Activated T-helper 1 cell treated with Interleukin-2 at 50 U/mL for 16 hours (primary cell): ENCODE results near the gene NXPH3.
A peak's percentile ranks its signal among the peaks of the same experiment; 100 is the strongest.
"Not testable (repeated sequence)": the region's sequence is repeated elsewhere in the genome, so short reads cannot be mapped to it uniquely, and the experiment has no call there.

Source experiments
- DNase-seq: peaks from one replicate; pipeline ENCODE4 v3.0.0-alpha.2; 2020; ENCODE audit warnings: low read depth

The NXPH3 gene

DNA sequence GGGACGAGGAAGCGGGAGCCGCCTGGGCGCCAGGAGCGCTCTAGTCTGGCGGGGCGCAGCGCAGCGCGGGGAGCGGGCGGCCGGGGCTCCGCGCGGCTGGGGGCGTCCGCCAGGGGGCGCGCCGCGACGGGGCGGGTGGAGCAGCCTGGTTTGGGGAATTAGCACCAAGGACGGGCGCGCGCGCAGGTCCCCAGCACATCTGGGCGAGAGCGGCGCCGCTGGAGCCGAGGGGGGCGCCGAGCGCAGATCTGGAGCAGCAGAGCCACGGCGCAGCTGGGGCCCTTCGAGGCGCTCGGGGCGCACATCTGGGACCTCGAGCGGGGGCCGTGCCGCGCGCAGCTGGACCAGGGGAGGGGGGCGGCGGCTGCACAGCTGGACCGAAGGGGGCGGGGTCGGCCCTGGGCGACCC lies at the start of gene NXPH3:
NXPH3 (plus strand) TSS at position 193 of the 409 bp plus-strand sequence. CDS start 349 bp downstream, outside the sequence.
- DNase-seq = peak; percentile 41

DNA sequence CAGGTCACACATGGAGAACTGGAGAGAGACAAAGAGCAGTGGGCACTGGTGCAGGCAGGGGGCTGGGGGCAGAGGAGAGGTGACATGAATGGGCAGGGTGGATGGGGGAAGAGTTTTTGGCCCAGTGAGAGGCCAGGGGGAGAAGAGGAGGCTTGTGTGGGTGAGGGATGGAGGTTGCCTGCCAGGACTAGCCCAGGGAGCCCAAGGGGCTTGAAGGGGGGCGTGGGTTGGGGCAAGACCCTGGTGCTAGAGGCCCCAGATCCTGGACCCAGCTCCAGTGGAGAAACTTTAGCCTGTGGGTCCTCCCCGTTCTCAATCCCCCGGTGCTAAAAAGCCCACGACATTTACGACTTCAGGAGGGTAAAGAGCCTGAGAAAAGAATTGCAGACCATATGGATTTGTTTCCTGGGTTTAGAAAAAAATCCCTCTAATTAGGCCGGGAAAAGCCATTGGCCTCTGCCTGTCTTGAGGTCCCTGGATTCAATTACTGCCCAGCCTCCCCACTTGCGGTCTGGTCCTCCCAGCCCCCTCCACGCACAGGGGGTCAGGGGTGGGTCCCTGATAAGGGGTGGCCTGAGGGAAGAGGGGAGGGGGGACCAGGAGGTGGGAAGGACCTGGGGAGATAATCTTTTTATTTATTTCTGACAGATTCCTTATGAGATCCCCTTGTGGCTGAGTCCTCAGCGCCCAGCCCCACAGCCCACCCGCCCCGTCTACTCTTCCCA lies 47.6 kb upstream of the NXPH3 start:
- DNase-seq = no peak

DNA sequence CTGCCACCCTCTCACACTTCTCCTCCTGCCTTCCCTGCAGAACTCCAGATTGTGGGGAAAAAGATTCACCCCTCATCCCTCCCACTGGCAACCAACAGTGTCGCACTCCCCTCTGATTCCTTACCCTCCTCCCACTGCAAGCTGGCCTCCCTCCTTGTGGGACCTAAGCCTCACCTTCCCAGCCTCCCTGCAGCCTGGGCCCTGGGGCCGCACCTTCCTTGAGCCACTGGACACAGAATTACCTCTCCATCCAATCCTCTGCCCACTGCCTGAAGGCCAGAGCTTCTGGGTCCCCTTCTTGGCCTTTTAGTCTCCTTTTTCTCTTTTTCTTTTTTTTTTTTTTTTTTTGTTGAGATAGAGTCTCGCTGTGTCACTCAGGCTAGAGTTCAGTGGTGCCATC lies 46.7 kb upstream of the NXPH3 start:
- DNase-seq = no peak

DNA sequence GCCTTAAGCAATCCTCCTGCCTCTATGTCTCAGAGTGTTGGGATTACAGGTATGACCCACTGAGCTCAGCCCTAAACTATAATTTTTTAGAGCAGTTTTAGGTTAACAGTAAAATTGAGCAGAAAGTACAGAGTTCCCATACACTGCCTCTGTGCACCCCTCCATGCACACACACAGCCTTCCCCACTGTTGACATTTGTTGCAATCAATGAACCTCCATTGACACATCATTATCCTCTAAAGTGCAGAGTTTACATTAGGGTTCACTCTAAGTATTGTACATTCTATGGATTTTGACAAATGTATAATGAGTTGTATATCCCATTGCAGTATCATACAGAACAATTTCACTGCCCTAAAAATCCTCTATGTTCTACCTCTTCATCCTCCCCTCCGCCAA lies 45.6 kb upstream of the NXPH3 start:
- no peak for DNase-seq

DNA sequence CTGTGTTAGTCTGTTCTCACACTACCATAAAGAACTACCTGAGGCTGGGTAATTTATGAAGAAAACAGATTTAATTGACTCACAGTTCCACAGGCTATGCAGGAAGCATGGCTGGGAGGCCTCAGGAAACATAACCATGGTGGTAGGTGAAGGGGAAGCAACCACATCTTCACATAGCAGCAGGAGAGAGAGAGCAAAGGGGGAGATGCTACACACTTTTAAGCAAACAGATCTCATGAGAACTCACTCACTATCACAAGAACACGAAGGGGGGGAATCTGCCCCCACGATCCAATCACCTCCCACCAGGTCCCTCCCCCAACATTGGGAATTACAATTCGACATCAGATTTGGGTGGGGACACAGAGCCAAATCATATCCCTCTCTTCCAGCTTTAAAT lies 31.8 kb upstream of the NXPH3 start:
- DNase-seq = no peak

DNA sequence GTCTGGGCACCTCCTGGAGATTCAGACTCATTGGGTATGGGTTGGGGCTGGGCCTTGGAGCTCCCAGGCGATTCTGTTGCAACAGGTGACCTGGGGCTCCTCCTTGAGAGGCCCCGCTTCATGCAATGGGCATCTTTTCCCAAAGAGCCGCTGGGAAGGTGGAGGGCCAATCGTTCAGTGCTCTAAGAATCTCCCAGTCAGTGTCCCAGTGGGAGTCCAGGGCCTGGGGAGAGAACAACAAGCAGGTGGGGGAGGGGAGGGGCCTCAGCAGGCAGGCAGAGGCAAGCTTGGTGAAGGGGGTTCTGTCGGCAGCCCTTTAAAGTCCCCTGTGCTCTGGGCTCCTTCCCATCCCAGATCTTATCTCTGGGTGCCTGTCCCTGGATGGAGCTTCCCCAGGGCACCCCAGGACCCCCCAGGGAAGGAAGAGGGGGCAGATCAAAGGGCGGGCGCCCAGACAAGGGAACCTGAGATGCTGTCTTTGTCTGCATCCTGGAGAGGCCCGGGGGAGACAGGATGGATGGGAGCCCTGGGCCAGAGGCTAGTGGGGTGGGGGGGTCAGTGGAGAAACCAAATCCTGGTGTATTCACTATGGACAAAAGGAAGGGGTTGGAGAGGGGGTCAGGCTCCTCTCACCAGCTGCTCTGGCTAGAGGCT lies 30.5 kb upstream of the NXPH3 start:
- DNase-seq = no peak

DNA sequence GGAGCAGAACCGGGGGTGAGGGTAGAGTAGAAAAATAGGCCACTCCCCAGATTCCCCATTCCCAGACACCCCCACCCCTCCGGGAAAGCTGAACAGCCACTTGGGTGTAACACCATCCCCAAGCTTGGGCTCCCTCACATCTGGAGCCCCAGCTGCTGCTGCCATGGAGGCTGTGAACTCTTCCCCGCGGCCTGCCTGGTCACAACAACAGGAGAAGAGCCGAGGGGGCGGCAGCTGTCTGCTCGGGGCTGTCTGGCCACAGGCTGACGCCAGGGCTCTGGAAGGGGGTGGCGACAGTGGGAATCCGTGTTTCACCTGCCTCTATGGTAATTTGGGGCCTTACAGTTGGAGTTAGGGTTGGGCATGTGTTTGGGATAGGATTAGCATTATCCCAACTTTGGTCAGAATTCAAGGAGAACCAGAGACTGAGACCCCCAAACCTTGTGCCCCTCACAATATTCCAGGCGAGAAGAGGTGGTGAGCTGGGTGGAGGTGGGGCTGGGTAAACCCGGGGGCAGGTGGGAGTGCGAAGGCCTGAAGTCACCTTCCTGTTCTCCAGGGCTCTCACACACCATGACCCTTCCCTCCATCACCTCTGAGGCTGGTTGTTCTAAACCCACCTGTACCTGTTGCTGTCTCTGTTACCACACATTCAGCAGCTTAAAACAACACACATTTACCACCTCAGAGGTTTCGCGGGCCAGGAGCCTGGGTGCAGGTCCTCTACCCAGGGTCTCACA lies 29.7 kb upstream of the NXPH3 start:
- DNase-seq = no peak

DNA sequence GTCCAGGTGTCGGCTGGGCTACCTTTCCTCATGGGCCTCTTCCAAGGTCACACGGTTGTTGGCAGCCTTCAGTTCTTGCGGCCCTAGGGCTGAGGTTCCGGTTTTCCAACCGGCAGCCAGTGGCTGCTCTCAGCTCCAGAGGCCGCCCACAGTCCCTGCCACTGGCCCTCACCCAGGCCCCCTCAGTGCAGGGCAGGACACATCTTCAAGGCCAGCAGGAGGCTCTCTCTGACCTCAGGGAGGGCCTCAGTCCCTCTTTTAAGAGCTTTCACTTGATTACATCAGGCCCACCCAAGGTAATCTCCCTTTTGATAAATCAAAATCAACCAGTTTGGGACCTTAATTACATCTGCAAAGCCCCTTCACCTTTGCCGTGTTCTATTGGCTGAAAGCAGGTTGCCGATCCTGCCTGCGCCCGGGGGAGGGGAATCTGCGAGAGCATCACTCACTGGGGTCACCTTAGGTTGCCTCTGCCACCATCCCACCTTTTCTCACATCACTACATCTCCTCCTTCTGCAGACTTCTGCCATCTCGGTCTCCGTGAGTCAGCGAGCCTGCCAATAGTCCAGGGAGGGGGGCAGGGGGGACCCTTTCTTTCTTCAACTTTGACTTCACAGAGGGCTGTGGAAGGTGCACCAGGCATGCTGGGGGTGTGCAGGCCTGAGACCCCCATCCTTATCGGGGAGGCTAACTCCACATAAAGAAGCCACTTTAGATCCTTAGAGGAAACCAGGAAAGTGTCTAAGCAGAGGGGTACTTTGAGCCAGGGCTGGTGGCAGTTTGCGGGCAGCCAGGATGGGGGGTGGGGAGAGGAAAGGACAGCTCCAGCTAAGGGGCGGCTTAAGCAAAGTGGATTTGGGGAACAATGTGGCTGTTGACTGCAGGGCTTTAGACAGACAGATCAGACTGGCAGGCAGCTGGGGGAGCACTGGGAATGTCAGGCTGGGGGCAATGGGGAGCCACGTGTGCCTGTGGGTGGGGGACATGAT lies 28.8 kb upstream of the NXPH3 start:
- DNase-seq = no peak

DNA sequence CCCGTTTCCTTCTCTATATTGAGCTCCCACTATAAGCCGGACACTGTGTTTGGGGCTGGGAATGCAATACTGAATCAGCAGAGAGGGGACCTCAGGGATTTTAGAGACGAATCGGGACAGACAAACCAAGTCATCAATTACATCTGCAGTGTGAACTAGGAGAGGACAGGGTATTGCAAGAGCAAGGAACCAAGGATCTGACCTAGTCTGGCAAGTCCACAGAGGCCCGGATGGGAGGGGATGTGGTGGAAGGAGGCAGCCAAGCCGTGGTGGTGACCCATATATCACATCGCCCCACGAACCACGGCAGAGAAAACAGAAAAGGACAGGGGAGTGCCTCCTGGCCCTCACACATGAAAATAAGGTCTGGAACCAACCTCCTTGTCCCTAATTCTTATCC lies 28.1 kb upstream of the NXPH3 start:
- DNase-seq = no peak

DNA sequence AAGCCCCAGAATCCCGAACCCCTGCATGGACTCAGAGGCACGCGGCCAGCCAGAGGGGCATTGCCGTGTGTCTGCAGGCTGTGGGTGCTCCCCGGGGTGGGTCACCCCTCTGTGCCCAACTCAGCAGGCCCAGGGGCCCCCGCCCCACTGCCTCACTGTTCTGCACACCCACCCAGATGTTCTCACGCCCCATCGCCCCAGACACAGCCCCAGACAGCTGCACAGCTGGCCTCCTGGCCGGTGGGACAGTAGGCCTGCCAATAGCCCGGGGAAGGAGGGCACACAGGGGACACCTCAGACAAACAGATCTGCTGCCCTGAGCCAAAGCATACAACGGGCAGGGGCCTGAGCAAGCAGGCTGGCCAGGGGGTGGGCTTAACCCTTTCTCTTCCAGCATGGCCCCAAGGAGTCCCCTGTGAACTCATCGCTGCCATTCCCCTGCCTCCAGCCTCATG lies 27.6 kb upstream of the NXPH3 start:
- no peak for DNase-seq

DNA sequence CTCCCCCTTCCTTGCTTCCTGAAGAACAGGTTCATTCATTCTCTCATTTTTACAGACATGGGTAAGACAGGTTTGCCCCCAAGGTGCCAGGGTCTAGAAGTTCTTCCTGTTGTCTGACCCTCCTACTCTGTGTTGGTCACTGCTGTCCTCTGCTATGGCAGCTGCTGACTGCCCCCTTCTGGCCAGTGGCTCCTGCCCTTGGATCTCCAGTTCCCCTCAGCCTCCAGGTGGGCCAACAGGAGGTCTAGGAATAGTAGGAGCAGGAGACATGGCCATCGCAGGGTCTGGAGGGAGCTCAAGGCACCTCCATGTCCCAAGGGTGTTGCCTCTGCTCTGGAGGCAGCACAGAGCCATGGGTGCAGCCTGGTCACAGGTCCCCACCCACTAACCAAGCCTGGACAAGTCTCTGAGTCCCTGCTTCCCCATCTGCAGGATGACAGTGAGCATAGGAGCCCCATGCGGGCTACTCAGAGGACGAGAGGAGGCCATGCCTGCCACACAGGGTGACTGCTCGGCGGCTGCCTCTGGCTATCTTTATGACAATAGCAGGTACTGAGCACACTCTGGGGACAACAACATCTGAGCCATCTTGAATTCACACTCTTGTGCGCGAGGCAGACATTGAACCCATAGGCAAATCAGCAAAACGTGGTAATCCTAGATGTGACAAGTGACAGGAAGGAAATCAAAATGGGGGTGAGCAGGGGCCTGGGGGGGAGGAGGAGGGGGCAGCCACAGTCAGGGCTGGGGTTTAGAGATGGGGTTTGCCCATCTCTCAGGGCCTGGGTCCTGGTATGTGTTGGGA lies 27.0 kb upstream of the NXPH3 start:
- no peak for DNase-seq

DNA sequence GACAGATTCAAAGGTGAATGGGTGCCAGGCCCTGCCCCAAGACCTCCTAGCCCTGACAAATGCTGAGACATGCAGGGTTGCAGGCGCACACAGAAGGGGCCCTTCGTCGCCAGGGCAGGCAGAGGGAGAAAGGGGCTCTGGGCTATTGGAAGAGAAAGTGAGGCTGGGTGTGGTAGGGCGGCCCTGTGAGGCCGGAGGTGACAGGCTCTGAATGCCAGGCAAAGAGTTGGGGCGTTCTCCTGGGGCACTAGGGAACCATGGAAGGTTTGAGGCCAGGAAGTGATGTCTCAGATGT lies 26.4 kb upstream of the NXPH3 start:
- no peak for DNase-seq

DNA sequence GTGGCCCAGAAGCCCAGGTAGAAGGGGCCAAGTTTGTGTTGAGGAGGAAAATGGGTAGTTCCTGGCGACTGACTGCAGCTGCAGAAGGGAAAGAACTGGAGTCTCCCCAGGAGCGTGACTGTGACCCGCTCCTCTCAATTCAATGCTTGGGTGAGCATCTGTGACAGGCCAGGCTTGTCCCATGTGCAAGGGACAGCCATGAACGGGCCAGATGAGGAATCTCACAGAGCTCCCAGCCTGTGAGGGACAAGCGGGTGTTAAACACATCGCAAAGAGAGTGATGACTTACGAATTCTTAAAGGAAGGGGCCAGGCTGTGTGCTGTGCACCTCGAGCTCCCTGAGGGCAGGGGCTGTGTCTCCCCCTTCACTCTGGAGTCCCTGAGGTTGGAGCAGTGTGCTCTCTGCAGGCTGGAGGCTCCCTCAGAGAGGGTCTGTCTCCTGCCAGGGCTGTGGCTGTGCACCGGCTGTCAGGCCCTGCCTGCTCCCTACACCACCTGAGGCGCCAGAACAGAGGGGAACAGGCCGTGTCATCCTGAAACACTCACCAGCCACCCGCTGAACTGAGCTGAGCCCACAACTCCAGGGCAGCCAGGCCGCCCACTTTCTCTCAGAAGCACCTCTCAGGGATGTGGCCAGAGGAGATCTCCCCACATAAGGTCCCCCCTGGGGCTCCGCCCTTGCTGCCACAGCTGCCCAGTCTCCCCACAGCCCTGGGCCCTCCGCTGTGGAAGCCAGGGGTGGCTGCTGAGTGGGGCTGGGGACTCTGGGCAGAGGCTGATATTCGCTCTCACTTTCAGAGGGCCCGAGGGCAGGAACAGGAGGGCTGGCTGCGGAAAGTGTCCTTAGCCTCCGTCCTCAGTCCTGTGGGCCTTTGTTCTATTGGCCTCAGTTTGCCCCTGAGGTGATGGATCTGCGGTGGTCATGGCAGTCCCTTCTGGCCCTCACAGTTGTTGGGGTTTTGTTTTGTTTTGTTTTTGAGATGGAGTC lies 25.7 kb upstream of the NXPH3 start:
- no peak for DNase-seq

DNA sequence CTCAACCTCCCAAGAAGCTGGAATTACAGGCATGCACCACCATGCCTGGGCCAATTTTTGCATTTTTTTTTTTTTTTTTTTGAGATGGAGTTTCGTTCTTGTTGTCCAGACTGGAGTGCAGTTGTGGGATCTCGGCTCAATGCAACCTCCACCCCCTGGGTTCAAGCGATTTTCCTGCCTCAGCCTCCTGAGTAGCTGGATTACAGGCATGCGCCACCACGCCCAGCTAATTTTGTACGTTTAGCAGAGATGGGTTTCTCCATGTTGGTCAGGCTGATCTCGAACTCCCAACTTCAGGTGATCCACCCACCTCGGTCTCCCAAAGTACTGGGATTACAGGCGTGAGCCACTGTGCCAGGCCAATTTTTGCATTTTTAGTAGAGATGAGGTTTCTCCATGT lies 24.9 kb upstream of the NXPH3 start:
- DNase-seq = not testable (repeated sequence)

DNA sequence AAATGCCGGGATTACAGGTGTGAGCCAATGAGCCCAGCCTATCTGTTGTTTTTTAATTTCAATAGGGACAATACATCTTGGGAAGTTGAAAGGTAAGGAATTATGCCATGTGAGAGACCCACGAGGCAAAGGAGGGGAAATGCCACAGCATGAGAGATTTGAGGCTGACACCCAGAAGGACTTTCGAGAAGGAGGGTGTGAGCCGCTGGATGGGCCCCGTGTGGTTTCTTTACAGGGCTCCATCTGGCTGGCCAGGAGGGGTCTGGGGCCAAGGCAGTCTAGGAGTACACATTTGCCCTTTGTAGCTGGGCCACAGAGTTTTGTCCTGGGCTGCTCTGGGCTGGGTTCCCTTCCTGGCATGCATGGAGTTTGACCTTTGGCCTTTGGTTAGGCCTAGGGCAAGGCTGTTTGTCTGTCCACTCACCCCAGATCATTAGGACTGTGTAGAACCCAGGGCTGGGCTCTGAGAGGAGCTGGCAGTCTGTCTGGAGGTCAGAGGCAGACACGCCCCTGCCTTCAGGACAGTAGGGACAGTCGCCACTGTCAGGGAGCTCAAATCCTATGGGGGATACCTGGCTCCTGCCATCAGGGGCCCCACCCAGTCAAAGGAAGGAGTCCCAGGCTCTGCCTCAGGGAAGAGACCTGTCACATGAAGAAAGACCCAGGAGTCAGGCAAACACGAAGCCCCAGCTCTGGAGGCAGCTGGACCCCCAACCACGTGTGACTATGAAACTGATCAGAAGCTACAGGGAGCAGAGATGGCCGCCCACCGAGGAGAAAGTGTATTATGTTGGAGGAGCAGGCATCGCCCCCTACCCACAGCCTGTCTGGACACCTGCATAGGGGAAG lies 24.2 kb upstream of the NXPH3 start:
- no peak for DNase-seq

DNA sequence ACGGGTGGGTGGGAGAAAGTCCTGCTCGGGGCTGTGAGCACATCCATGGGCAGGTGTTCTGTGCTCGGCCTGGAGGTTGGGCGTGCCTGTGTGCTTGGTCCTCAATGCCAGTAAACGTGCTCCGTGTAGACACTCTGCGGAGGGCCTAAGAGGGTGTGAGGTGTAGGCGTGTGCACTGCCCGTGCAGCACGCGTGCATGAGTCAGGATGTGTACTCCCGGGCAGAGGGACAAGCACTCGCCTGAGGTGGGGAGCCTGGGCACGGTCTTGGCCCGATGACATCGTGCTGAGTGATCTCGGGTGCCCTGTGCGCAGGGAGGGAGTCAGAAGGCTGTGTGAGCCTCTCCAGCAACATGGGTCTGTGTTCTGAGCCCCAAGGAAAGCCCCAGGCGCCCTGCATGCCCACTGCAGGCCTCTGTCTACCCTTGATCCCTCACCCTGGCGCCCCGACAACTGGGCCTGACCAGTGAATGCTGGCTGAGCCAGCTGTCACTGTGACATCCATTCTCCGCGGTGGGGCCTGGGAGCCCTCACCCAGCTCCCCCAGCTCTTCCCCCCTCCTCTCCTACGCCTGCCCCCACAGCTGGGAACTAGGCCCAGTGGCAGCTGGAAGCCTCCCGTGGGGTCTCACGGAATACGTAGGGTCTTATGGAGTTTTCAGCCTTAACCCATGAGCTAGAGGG lies 23.5 kb upstream of the NXPH3 start:
- DNase-seq = no peak

DNA sequence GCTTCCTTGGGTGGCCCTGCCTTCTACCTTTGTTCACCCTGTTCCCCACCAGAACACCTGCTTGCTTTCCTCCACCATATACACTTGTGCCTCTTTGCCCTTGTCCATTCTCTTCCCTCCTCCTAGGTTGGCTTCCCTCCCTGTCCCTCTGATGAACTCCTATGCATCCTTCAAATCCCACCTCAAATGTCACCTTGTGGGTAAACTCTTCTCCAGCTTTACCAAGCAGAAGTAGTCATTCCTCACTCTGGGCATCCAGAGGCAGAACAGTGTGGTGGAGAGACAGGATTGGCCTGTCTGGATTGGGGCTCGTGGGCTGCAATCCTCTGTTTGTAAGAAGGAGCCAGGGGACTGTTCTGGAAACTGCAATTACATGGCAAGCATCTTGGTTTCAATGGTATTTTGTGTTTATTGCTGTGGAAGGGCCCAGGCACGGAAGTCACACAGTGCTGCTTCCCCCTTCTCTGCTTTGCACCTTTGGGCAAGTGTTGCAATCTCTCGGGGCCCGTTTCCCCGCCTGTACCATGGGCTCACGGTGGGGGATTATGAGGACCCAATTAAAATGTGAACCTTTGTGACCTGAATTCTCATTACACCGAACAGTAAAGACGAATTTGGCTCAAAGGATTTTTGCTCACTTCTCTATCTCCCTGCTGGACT lies 21.9 kb upstream of the NXPH3 start:
- DNase-seq = no peak
